T-helper 2 cell (primary cell): ENCODE data around the gene RDM1.

Experiments
- DNase-seq, 5 experiments: peaks; one replicate each; pipeline versions ENCODE4 v3.0.0 to v3.0.0-alpha.2; 2012 to 2022

RDM1 gene

GRCh38 chr17:35932586-35932985 lies 2.0 kb upstream of the RDM1 start:
- DNase-seq = no peak

DNA sequence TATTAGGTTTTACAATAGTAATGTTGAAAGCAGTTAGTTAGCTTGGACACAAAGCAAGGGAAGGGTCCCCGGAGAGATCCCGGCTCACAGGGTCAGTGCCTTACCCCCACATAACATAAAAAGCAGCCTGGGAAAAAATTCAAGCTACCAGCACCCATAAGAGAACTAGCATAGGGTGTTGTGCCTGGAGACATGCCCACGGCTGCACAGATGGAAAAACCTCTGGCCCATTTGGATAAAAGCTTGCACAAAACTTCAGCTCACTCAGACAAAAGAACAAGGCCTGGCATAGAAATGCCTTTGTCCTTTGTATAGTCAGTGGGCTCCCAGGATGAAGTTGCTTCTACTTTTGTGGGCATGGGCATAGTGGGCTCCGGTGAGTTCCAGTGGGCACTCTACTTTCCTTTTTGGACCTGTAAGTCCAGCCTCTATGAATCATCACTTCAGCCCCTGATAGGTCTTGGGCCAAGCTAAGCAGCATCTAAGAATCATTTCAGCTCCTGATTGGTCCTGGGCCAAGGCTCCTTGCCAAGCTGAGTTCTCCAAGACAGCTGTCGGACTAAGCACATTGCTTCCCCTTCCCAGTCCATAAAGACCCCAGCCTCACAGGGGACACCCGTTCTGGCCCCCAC lies 1.3 kb upstream of the RDM1 start:
- no peak for DNase-seq

DNA sequence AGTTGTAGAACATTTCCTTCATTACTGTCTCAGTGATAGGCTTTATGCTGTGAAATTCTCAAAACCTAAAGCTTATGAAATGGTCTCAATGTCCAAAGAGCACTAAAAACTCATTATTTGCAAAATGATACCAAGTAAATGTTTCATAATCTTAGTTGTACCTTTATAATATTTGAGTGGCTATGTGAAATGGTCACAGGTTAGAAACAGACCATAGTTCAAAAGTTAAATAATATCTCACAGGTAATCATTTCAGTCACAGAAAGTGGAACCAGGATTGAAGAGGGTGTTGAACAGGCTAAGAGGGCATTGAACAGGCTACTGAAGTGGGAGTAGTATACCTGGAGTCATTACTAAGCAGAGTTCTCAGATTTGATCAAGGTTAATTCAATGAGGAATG lies 2.9 kb downstream of the RDM1 start:
- no peak for DNase-seq

DNA sequence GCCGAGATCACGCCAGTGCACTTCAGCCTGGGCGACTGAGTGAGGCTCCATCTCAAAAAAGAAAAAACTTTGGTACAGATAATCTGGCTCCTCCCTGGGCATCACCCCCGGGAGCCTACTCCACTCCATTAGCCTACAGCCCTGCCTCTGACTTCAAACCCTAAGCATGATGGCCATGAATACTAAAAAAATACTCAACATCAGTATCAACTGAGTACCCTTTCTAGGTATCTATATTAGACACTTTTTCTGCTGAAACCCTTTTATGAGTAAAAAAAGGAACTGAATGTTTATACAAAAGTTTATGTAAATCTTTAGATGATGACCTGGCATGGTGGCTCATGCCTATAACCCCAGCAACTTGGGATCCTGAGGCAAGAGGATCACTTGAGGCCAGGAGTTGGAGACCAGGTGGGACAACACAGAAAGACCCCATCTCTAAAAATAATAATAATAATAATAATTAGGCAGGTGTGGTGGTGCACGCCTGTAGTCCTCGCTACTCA lies 6.9 kb downstream of the RDM1 start:
- no peak for DNase-seq

GRCh38 chr17:35920229-35920628 lies 10.3 kb downstream of the RDM1 start:
- DNase-seq = no peak

GRCh38 chr17:35918665-35919064 lies 11.9 kb downstream of the RDM1 start:
- no peak for DNase-seq

- no peak for DNase-seq
Measured at GRCh38 chr17:35917519-35918213, 12.9 kb downstream of the RDM1 start.

DNA sequence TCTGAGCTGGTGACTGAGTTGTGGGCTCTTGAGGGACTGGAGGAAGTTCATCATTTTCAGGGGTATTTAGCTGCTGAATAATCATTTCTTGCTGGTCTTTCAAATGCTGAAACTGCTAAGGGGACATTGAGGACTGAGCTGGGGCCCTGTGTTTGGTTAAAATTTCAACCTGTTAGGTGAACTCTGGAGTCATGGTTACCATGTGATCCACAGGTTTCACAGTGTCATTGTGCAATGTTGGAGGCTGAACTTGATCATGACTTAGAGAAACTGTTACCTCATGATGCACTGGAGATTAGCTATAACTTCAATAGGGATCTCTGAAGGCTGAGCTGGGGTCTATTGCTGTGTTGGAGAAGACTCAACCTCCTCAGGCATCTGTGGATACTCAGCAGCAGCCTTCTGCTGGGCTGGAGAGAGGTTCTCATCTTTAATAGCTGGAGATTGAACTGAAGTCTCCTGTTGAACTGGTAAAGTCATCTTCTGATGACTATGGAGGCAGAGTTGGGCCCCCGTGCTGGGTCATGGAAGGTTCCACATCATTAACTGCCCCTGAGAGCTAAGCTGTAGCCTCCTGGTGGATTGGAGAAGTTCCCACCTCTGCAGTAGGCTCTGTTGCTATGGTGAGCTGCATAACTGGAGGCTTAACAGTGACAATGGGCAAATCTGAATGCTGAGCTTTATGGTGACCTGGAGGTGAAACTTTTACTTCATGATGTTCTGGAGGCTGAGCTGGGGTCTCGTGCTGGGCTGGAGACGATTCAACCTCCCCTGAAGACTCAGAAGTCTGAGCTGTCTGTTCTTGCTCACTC lies 15.2 kb downstream of the RDM1 start:
- no peak for DNase-seq

DNA sequence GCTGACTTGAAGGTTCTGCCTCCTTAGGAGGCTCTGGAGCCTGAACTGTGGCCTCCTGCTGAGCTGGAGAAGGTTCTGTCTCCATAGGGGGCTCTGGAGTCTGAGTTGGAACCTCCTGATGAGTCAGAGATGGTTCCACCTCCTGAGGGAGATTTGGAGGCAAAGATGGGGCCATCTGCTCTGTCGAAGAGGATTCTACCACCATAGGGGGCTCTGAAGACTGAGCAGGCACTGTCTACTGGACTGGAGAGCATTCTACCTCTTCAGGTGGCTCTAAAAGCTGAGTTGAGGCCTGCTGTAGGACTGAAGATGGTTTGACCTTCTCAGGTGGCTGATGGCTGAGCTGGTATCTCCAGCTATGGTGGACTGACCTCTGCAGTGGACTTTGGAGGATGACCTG lies 16.2 kb downstream of the RDM1 start:
- DNase-seq = no peak

DNA sequence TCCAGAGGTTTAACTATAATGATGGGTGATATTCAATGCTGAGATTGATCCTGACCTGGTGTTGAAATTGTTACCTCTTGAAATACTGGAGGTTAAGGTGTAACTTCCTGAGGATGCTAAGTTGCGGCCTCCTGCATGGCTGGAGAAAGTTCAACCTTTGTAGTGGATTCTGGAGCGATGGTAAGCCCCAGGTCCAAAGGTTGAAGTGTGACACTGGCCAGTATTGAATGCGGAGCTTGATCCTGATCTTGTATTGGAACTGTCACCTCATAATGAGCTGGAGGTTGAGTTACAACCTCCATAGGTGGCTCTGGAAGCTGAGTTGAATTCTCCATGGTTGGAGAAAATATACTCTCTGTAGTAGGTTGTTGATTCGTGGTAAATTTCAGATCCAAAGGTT lies 17.0 kb downstream of the RDM1 start:
- no peak for DNase-seq

GRCh38 chr17:35912942-35913341 lies 17.6 kb downstream of the RDM1 start:
- no peak for DNase-seq

GRCh38 chr17:35912339-35912912 lies 18.1 kb downstream of the RDM1 start:
- DNase-seq = no peak

DNA sequence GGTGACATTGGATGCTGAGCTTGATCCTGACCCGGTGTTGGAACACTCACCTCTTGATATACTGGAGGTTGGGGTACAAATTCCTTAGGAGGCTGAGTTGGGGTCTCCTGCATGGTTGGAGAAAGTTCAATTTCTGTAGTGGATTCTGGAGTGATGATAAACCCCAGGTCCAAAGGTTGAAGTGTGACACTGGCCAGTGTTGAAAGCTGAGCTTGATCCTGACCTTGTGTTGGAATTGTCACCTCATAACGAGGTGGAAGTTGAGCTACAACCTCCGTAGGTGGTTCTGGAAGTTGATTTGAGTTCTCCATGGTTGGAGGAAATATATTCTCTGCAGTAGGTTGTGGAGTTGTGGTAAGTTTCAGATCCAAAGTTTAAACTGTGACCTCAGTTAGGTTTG lies 21.2 kb downstream of the RDM1 start:
- DNase-seq = no peak

- no peak for DNase-seq
Measured at GRCh38 chr17:35907691-35908090, 22.9 kb downstream of the RDM1 start.

DNA sequence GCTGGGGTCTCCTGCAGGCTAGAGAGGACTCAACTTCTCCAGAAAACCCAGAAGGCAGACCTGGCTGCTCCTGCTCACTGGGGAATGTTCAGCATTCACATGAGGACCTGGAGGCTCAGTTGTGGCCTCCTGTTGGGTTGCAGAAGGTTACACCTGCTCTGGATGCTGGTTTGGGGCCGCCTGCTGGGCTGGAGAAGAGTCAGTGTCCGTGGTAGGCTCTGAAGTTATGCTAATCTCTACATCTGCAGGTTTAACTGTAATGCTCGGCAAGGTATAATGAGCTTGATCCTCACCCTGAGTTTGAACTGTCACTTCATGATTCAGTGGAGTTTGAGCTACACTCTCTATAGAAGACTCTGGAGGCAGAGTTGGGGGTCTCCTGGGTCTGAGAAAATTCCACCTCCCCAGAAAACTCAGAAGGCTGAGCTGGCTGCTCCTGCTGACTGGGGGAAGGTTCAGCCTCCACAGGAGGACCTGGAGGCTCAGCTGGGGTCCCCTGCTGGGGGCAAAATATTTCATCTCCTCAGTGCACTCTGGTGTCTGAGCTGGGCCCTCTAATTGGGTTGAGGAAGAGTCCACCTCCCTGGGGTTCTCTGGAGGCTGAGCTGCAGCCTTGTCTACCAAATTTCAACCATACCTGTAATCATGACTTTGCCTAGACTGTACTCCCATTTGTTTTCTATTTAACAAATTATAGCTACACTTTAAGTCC lies 23.5 kb downstream of the RDM1 start:
- no peak for DNase-seq

DNA sequence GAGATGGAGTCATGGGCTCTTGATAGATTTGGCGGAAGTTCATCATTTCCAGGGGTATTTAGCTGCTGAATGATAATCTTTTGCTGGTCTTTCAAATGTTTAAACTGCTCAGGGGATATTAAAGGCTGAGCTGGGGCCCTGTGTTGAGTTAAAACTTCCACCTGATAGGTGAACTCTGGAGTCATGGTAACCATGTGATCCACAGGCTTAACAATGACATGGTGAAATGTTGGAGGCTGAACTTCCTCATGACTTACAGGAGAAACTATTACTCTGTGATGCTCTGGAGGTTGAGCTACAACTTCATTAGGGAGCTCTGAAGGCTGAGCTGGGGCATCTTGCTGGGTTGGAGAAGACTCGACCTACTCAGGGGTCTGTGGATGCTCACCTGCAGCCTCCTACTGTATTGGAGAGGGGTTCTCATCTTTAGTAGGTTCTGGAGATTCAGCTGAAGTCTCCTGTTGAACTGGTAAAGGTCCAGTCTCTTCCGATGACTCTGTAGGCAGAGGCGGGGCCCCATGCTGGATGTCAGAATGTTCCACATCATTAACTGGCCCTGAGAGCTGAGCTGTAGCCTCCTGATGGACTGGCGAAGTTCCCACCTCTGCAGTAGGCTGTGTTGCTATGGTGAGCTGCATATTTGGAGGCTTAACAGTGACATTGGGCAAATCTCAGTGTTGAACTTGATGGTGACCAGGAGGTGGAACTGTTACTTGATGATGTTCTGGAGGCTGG lies 24.2 kb downstream of the RDM1 start:
- DNase-seq = no peak

GRCh38 chr17:35903451-35903850 lies 27.1 kb downstream of the RDM1 start:
- DNase-seq = no peak

DNA sequence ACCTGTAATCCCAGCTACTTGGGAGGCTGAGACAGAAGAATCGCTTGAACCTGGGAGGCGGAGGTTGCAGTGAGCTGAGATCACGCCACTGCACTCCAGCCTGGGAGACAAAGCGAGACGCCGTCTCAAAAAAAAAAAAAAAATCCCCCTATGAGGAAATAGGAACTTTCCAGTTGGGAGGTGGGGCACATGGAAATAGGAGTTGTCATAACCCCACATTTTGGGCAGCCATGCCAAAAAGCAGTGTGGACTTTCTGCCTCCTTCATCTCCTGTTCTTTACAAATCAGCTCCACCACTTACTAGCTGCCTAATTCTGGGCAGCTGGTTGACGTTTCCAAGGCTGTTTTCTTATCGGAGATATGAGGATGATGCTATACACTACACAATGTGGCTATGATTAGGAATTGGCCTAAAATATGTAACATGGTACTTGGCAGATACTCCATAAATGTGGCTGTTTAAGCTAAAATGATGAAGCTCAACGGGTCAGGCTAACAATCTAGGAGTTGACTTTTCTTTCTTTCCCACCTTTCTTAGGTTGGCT lies 28.9 kb downstream of the RDM1 start:
- no peak for DNase-seq

DNA sequence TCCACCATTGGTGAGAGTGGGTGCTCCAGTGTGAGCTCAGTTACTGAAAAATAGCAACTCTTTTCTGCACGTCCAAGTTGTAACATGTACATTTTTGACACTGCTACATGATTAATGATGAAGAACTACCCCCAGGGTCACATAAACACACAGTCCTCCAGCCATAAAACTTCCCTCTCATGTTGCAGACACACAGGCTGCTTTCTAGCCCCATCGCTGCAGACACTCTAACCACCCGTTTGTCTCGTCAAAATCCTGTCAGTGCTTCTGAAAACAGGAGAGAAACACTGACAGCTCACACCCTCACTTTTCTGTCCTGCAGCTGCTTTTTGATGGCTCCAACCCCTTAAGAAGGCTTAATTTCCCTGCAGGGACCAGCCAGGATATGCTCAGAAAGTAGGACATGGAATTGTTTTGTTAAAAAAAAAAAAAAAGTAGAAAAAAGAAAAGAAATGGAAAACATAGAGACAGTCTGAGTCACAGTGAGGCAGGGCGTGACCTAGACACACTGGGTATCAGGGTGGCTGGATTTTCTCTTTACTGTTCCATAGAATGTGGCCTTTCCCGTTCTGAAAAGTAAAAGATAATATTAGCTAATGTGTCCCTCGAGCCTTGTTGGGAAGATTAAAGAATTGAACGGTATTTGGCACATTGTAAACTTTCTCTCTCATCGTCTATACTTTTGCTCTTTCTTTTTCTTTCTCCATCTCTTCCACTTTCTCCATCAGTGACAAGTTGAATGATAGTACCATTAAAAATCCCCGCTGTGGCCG lies 29.7 kb downstream of the RDM1 start:
- peak in 1 of 5 experiments; percentile 57 for DNase-seq

DNA sequence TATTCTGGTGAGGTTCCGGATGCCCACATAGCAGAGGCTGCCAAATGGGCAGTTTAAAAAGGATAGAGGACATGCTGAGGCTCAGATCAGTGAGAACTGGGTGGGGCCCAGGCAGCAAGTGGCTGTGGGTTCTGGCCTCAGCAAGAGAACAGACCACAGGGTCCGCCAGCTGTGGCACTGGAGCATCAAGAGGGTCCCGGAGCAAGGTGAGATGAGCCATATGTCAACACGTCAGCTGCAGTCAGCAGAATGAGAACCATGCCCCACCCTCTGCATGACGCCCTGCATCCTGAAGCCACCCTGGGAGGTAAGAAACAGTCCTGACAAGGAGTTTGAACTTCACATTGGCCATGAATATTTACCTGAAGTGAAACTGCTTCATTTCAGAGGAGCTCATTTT lies 30.3 kb downstream of the RDM1 start:
- DNase-seq = peak in 1 of 5 experiments; percentile 39
